ENCODE data around the gene PLEKHG4. TPM values are rescaled to one million over a fixed set of nuclear protein-coding genes. Genes with fewer than 3 reads are reported as not detected.

The PLEKHG4 gene
- polyA plus RNA-seq, 1 donor from 2014 or later = 0.28 TPM

DNA sequence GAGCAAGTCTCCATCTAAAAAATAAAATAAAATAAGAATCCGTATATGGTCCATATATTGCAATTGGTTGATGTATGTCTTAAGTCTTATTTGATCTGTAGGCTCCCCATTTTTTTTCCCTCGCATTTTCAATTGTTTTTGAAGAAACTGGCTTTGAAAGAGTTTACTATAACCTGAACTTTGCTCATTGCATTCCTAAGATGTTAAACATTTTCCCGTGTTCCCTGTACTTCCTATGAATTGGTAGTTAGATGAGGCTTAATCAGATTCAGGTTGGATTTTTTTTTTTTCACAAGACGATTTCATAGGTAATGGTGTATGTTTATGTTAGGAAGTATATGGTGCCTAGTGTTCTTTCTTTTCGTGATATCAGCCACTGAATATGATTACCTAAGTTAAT lies 50.6 kb downstream of the PLEKHG4 start:
- Histone ChIP-seq H3K36me3 (ENCODE audit: insufficient read depth, low read length) (no peaks in the 10 kb centered on the region), H3K9ac (ENCODE audit: low read length) (no peak overlapping the region), H3K4me2 (ENCODE audit: low read length) (no peak overlapping the region), H3K4me3 (ENCODE audit: low read length) (no peak overlapping the region), H3K27ac (ENCODE audit: low read length) (no peak overlapping the region), H3K27me3 (ENCODE audit: insufficient read depth, low read depth, low read length) (peaks cover 3% of the 10 kb centered on the region), H3K9me3 (ENCODE audit: low read length) (no peaks in the 10 kb centered on the region), H3F3A (ENCODE audit: insufficient read depth, low read length, poor library complexity, severe bottlenecking) (no peaks in the 10 kb centered on the region), H3K79me2 (replicated peaks; ENCODE audit: insufficient read depth, low read length) (no peaks in the 10 kb centered on the region), H3K9me2 (ENCODE audit: insufficient read depth, low read length) (no peaks in the 10 kb centered on the region), H2AFZ (ENCODE audit: low read depth, low read length) (no peak overlapping the region), H4K20me1 (ENCODE audit: insufficient read depth) (no peaks in the 10 kb centered on the region)
- TF ChIP-seq EZH2 (IDR thresholded peaks at IDR 0.05; ENCODE audit: borderline replicate concordance, insufficient read depth, low read length, poor library complexity, severe bottlenecking) (no peak), POLR2AphosphoS5 (IDR thresholded peaks at IDR 0.05) (no peak), EP300 (conservative IDR thresholded peaks at IDR 0.05; ENCODE audit: poor library complexity, severe bottlenecking) (no peak), SMC3 (conservative IDR thresholded peaks at IDR 0.05; ENCODE audit: poor library complexity) (no peak), MXI1 (conservative IDR thresholded peaks at IDR 0.05; ENCODE audit: poor library complexity, severe bottlenecking) (no peak), TAF1 (IDR thresholded peaks at IDR 0.05; ENCODE audit: low read depth) (no peak), RAD21 (conservative IDR thresholded peaks at IDR 0.05) (no peak)
- TF ChIP-seq, protein P1, sequence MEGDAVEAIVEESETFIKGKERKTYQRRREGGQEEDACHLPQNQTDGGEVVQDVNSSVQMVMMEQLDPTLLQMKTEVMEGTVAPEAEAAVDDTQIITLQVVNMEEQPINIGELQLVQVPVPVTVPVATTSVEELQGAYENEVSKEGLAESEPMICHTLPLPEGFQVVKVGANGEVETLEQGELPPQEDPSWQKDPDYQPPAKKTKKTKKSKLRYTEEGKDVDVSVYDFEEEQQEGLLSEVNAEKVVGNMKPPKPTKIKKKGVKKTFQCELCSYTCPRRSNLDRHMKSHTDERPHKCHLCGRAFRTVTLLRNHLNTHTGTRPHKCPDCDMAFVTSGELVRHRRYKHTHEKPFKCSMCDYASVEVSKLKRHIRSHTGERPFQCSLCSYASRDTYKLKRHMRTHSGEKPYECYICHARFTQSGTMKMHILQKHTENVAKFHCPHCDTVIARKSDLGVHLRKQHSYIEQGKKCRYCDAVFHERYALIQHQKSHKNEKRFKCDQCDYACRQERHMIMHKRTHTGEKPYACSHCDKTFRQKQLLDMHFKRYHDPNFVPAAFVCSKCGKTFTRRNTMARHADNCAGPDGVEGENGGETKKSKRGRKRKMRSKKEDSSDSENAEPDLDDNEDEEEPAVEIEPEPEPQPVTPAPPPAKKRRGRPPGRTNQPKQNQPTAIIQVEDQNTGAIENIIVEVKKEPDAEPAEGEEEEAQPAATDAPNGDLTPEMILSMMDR (IDR thresholded peaks at IDR 0.05; ENCODE audit: poor library complexity, severe bottlenecking) = no peak
- TF ChIP-seq, protein P2, sequence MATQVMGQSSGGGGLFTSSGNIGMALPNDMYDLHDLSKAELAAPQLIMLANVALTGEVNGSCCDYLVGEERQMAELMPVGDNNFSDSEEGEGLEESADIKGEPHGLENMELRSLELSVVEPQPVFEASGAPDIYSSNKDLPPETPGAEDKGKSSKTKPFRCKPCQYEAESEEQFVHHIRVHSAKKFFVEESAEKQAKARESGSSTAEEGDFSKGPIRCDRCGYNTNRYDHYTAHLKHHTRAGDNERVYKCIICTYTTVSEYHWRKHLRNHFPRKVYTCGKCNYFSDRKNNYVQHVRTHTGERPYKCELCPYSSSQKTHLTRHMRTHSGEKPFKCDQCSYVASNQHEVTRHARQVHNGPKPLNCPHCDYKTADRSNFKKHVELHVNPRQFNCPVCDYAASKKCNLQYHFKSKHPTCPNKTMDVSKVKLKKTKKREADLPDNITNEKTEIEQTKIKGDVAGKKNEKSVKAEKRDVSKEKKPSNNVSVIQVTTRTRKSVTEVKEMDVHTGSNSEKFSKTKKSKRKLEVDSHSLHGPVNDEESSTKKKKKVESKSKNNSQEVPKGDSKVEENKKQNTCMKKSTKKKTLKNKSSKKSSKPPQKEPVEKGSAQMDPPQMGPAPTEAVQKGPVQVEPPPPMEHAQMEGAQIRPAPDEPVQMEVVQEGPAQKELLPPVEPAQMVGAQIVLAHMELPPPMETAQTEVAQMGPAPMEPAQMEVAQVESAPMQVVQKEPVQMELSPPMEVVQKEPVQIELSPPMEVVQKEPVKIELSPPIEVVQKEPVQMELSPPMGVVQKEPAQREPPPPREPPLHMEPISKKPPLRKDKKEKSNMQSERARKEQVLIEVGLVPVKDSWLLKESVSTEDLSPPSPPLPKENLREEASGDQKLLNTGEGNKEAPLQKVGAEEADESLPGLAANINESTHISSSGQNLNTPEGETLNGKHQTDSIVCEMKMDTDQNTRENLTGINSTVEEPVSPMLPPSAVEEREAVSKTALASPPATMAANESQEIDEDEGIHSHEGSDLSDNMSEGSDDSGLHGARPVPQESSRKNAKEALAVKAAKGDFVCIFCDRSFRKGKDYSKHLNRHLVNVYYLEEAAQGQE (IDR thresholded peaks at IDR 0.05; ENCODE audit: borderline replicate concordance) = no peak

DNA sequence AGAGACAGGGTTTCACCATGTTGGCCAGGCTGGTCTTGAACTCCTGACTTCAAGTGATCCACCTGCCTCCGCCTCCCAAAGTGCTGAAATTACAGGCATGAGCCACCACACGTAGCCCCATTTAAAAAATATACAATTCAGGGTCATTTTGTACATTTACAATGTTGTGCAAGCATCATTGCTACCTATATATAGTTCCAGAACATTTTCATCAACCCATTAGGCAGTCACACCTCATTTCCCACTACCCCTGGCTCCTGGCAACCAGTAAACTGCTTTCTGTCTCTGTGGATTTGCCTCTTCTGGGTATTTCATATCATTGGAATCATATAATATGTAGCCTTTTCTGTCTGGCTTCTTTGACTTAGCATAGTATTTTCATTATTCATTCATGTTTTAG lies 54.0 kb downstream of the PLEKHG4 start:
- H3K27ac ChIP-seq (ENCODE audit: low read length) = no peak overlapping the region
- no peaks in the 10 kb centered on the region for H3K9me2 ChIP-seq (ENCODE audit: insufficient read depth, low read length)
- no peak overlapping the region for H3K4me3 ChIP-seq (ENCODE audit: low read length)
- H3K27me3 ChIP-seq (ENCODE audit: insufficient read depth, low read depth, low read length) = no peaks in the 10 kb centered on the region
- H3K9me3 ChIP-seq (ENCODE audit: low read length) = no peaks in the 10 kb centered on the region
- no peak overlapping the region for H3K9ac ChIP-seq (ENCODE audit: low read length)
- TF ChIP-seq, protein P1 (IDR thresholded peaks at IDR 0.05; ENCODE audit: poor library complexity, severe bottlenecking) = no peak
- TF ChIP-seq RAD21 (conservative IDR thresholded peaks at IDR 0.05) (no peak), SMC3 (conservative IDR thresholded peaks at IDR 0.05; ENCODE audit: poor library complexity) (no peak), MXI1 (conservative IDR thresholded peaks at IDR 0.05; ENCODE audit: poor library complexity, severe bottlenecking) (no peak), TAF1 (IDR thresholded peaks at IDR 0.05; ENCODE audit: low read depth) (no peak), EP300 (conservative IDR thresholded peaks at IDR 0.05; ENCODE audit: poor library complexity, severe bottlenecking) (no peak)
- no peaks in the 10 kb centered on the region for H3F3A ChIP-seq (ENCODE audit: insufficient read depth, low read length, poor library complexity, severe bottlenecking)
- no peaks in the 10 kb centered on the region for H3K79me2 ChIP-seq (replicated peaks; ENCODE audit: insufficient read depth, low read length)
- no peak overlapping the region for H2AFZ ChIP-seq (ENCODE audit: low read depth, low read length)
- no peaks in the 10 kb centered on the region for H4K20me1 ChIP-seq (ENCODE audit: insufficient read depth)
- H3K36me3 ChIP-seq (ENCODE audit: insufficient read depth, low read length) = no peaks in the 10 kb centered on the region
- no peak overlapping the region for H3K4me2 ChIP-seq (ENCODE audit: low read length)
